Osteocyte (in vitro differentiated cells): Measurements from ENCODE around the gene SLC35F3. TPM values are rescaled to one million over a fixed set of nuclear protein-coding genes. Genes with fewer than 3 reads are reported as not detected.

Experiments
- DNase-seq: peaks from one replicate; pipeline ENCODE4 v3.0.0; 2021; ENCODE audit warnings: mixed read lengths; ENCODE audit not compliant: unreplicated experiment; ENCODE audit errors: extremely low spot score
- H3K27ac Mint-ChIP-seq: one replicate; pipeline ENCODE4 v1.8.0; 2021; ENCODE audit warnings: mild to moderate bottlenecking, mixed read lengths; ENCODE audit not compliant: unreplicated experiment
- H3K27me3 Mint-ChIP-seq: one replicate; pipeline ENCODE4 v1.8.0; 2021; ENCODE audit warnings: mixed read lengths; ENCODE audit not compliant: unreplicated experiment
- H3K36me3 Mint-ChIP-seq: one replicate; pipeline ENCODE4 v1.8.0; 2021; ENCODE audit warnings: mixed read lengths; ENCODE audit not compliant: unreplicated experiment
- H3K4me1 Mint-ChIP-seq: one replicate; pipeline ENCODE4 v1.8.0; 2021; ENCODE audit warnings: mixed read lengths; ENCODE audit not compliant: unreplicated experiment
- H3K4me3 Mint-ChIP-seq: one replicate; pipeline ENCODE4 v1.8.0; 2021; ENCODE audit warnings: mild to moderate bottlenecking, moderate library complexity, mixed read lengths; ENCODE audit not compliant: unreplicated experiment
- H3K9me3 Mint-ChIP-seq: one replicate; pipeline ENCODE4 v1.8.0; 2021; ENCODE audit warnings: mixed read lengths; ENCODE audit not compliant: unreplicated experiment
- total RNA-seq: library from RNA; stranded (reverse); gene quantifications from 2 replicates; pipeline ENCODE4 v1.2.1, GENCODE V29; 2021
- TF ChIP-seq, protein P1 (sequence below): fragments of 200-600 bp; sonication (generic); IDR thresholded peaks from 2 replicates; pipeline ENCODE4 v1.5.0; 2021; ENCODE audit warnings: antibody characterized with exemption, mild to moderate bottlenecking, moderate library complexity

The SLC35F3 gene
- total RNA-seq, 1 donor from 2014 or later: not detected

DNA sequence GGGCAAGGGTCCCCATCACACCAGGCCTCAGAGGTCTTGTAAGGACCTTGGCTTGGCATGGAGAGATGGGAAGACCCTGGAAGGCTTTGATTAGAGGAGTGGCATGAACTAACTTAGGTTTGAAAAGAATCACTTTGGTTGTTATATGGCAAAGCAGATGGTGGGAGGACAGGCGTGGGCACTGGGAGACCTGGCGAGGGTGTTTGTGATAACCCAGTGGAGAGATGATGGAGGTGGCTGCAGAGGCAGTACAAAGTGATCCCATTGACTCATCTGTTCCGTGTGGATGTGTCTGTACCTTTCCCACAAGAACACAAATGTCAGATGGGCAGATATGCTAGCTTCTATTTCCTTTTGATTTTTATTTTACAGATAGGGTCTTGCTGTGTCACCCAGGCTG, 168.3 kb downstream of the SLC35F3 start:
- H3K27ac Mint-ChIP-seq: no peak overlapping the region
- H3K4me3 Mint-ChIP-seq: no peak overlapping the region
- no peaks in the 10 kb centered on the region for H3K27me3 Mint-ChIP-seq

DNA sequence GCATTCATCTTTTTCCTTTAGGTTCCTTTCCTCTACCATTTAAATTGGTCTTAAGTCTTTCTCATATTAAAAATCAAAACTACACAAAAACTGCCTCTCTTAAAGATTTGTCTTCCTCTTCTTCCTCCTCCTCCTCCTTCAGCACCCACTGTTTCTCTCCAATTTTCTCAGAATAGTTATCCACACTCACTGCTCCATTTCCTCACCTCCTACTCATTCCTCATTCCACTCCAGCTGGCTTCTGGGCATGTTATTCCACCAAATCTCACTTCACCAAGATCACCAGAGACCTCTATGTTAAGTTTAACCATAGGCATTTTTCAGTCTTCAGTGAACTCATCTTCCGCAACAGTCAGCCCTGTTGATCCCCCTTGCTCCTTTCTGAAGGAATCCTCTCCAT, 173.7 kb downstream of the SLC35F3 start:
- no peaks in the 10 kb centered on the region for H3K36me3 Mint-ChIP-seq

More for the DNA sequence above, 168.3 kb downstream of the SLC35F3 start:
- Mint-ChIP-seq H3K36me3 (no peaks in the 10 kb centered on the region), H3K9me3 (no peaks in the 10 kb centered on the region), H3K4me1 (no peaks in the 10 kb centered on the region)
- TF ChIP-seq, protein P1, sequence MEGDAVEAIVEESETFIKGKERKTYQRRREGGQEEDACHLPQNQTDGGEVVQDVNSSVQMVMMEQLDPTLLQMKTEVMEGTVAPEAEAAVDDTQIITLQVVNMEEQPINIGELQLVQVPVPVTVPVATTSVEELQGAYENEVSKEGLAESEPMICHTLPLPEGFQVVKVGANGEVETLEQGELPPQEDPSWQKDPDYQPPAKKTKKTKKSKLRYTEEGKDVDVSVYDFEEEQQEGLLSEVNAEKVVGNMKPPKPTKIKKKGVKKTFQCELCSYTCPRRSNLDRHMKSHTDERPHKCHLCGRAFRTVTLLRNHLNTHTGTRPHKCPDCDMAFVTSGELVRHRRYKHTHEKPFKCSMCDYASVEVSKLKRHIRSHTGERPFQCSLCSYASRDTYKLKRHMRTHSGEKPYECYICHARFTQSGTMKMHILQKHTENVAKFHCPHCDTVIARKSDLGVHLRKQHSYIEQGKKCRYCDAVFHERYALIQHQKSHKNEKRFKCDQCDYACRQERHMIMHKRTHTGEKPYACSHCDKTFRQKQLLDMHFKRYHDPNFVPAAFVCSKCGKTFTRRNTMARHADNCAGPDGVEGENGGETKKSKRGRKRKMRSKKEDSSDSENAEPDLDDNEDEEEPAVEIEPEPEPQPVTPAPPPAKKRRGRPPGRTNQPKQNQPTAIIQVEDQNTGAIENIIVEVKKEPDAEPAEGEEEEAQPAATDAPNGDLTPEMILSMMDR: no peak
- DNase-seq: no peak

DNA sequence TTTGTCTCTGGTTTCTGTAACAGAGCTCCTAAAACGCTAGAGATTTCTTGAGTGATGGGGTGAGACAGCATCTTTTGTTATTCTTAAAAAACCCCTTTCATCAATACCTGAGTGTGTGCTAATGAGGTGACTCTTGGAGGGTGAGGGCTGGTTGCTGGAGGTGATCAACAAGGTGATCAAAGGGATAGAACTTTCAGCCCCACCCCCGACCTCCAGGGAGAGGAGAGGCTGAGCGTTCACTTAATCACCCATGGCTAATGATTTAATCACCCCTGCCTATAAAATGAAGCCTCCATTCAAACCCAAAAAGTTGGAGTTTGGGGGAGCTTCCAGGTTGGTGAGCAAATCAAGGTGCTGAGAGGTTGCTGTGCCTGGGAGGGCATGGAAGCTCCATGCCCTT, 175.4 kb downstream of the SLC35F3 start:
- no peak overlapping the region for H3K4me3 Mint-ChIP-seq
- H3K4me1 Mint-ChIP-seq: no peaks in the 10 kb centered on the region
- H3K27me3 Mint-ChIP-seq: no peaks in the 10 kb centered on the region
- no peak for DNase-seq
- H3K27ac Mint-ChIP-seq: no peak overlapping the region
- no peaks in the 10 kb centered on the region for H3K36me3 Mint-ChIP-seq
- H3K9me3 Mint-ChIP-seq: no peaks in the 10 kb centered on the region
- TF ChIP-seq, protein P1: no peak

More for the DNA sequence above, 173.7 kb downstream of the SLC35F3 start:
- H3K9me3 Mint-ChIP-seq: no peaks in the 10 kb centered on the region
- H3K27me3 Mint-ChIP-seq: no peaks in the 10 kb centered on the region
- DNase-seq: no peak
- TF ChIP-seq, protein P1: no peak
- no peaks in the 10 kb centered on the region for H3K4me1 Mint-ChIP-seq
- no peak overlapping the region for H3K27ac Mint-ChIP-seq
- no peak overlapping the region for H3K4me3 Mint-ChIP-seq

DNA sequence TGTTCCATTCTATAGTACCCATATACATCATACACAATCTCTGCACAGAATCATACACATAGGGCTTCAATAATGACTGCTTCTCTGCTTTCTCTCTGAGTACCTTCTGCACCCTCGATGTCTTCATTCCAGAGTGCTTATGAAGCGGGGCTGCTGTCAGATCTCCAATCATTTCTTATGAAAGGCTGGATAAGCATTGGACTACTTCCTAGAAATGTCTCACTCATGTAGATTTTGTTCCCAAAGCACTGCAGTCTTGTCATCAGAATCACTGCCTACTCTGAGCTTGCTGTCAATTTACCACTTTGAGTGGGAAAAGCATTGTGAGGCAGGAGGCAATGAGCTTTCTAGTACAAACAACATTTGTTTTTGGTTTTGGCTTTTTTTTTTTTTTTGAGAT, 179.0 kb downstream of the SLC35F3 start:
- Mint-ChIP-seq H3K9me3 (no peaks in the 10 kb centered on the region), H3K36me3 (no peaks in the 10 kb centered on the region), H3K4me3 (no peak overlapping the region), H3K4me1 (no peaks in the 10 kb centered on the region), H3K27ac (no peak overlapping the region), H3K27me3 (no peaks in the 10 kb centered on the region)
- TF ChIP-seq, protein P1: no peak
- DNase-seq: no peak

DNA sequence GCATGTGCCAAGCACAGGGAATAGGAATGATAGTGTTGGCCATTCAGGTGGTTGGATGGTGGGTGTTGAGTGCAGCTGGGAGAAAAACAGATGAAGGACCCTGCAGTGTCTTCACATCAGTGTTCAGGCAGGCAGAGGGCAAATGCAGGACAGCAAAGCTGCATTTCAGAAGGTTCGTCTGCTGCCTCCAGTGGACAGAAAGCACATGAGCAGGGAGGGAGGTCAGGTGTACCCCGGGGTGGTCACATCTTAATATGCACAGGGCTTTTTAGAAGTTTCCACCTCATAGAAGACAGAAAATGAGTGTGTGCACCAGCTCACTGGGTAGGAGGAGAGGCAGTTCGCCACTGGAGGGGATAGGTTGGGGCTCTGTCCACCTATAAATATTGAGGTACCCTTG, 184.9 kb downstream of the SLC35F3 start:
- no peaks in the 10 kb centered on the region for H3K36me3 Mint-ChIP-seq
- no peak overlapping the region for H3K4me3 Mint-ChIP-seq
- DNase-seq: no peak
- TF ChIP-seq, protein P1: no peak
- no peaks in the 10 kb centered on the region for H3K4me1 Mint-ChIP-seq
- H3K27ac Mint-ChIP-seq: no peak overlapping the region
- H3K27me3 Mint-ChIP-seq: no peaks in the 10 kb centered on the region
- no peaks in the 10 kb centered on the region for H3K9me3 Mint-ChIP-seq
